Ovary (tissue), 9 donors: ENCODE measurements around the gene CYP4A11. TPM values are rescaled to one million over a fixed set of nuclear protein-coding genes. Genes with fewer than 3 reads are reported as not detected.
"Not testable (repeated sequence)": the region's sequence is repeated elsewhere in the genome, so short reads cannot be mapped to it uniquely, and the experiment has no call there.

ENCODE experiments used
- DNase-seq, 5 donors: peaks; one replicate each; pipeline ENCODE4 v3.0.0-alpha.2; 2019 to 2020
- H3K27ac ChIP-seq, 2 donors: fragments of 200-600 bp; one replicate each; pipeline versions ENCODE4 v1.5.1 to v1.8.0; 2019 to 2022
- H3K27me3 ChIP-seq: fragments of 200-600 bp; one replicate; pipeline ENCODE4 v1.8.0; 2022
- H3K36me3 ChIP-seq: fragments of 200-600 bp; sonication (generic); one replicate; pipeline ENCODE4 v1.5.1; 2019
- H3K4me1 ChIP-seq: one replicate; pipeline ENCODE4 v1.8.1; 2013; ENCODE audit warnings: mild to moderate bottlenecking, moderate library complexity; ENCODE audit not compliant: insufficient read depth
- H3K4me3 ChIP-seq: fragments of 200-600 bp; sonication (generic); one replicate; pipeline ENCODE4 v1.5.1; 2017
- H3K9me3 ChIP-seq, 2 donors: fragments of 200-600 bp in 1 of 2; sonication (generic) in 1 of 2; one replicate each; pipeline versions ENCODE4 v1.5.1 to v1.8.1; 2013 to 2019; ENCODE audit warnings: mild to moderate bottlenecking in 1 of 2, moderate library complexity in 1 of 2
- EP300 ChIP-seq: sonication (generic); formaldehyde crosslinking; IDR thresholded peaks from one replicate; pipeline ENCODE4 v1.6.1; 2017; ENCODE audit warnings: antibody characterized with exemption
- POLR2A ChIP-seq: fragments of 450-650 bp; IDR thresholded peaks from one replicate; pipeline ENCODE4 v1.6.1; 2017; ENCODE audit warnings: antibody characterized with exemption, mild to moderate bottlenecking, moderate library complexity
- WGBS, 3 donors: extraction: QIAGEN DNeasy Blood & Tissue Kit in 1 of 3; methylation state at CpG; one replicate each; pipeline versions ENCODE4 v1.1.5 to v1.1.7; 2013 to 2017; 5-methylcytosine and 5-hydroxymethylcytosine counted together
- intact Hi-C, 4 donors: fragments of 100-400 bp; cut with DNase I; formaldehyde crosslinking; loops; one replicate each; pipeline versions ENCODE4 v1.11.0 to v1.15.1; 2022 to 2023
- polyA plus RNA-seq, 2 donors: library from polyadenylated mRNA; stranded (reverse); fragments of 200-250 nt in 1 of 2; fragments of 350-450 nt in 1 of 2; fragmentation: Illumina TruSeq in 1 of 2; extraction: RNeasy Lipid Tissue Mini Kit (QIAGEN cat#74804) in 1 of 2; gene quantifications; one replicate each; pipeline ENCODE4 v1.2.3, GENCODE V29; 2013 to 2014
- total RNA-seq, 7 donors: library from RNA; depleted of rRNA in 2 of 7; stranded (reverse); fragments of >200 nt in 2 of 7; fragmentation: NEBNext Ultra II Directional in 3 of 7; extraction: Animal tissue kit (Norgen Biotek cat#: 25700) in 3 of 7; gene quantifications; one replicate each; pipeline versions ENCODE4 v1.1.0 to v1.2.4, GENCODE V29; 2016 to 2023
- TF ChIP-seq, protein P1 (sequence below), 3 donors: fragments of 450-650 bp in 2 of 3; fragments of 200-600 bp in 1 of 3; IDR thresholded peaks; one replicate each; pipeline versions ENCODE4 v1.5.1 to v1.8.0; 2016 to 2022; ENCODE audit warnings: antibody characterized with exemption in 3 of 3, mild to moderate bottlenecking in 1 of 3
- donor health status: DM: no; HTN: no; CAD: no; lungs with moderate emphysema.
- donor health status: DM: no; HTN: no; CAD: no.
- donor health status: Bipolar disorder and iron deficiency.
- donor health status: DM: yes; HTN: yes; CAD: no.
- donor health status: DM: no; HTN: no; CAD: no.
- donor health status: DM: yes; HTN: yes; CAD: no.

CYP4A11 gene
- total and polyA plus RNA-seq, 9 donors = 0.10 to 4.0 (median 0.28) TPM; not detected in 5

DNA sequence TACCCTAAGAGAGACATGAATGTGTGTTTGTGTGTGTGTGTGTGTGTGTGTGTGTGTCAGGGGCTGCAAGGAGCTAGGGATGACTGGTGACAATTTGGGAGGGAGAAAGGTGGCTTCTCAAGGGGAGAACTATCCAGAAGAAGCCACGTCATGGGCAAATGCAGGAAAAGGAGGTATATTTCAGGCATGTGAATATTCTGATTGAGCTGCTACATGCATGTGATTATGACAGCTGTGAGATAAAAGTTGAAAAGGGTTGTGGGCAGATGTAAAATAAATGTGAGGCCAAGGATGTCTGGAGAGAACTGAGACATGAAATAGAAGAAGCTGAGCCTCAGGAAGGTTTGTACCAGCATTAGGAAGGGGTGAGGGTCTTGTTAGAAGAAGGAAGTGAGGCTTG lies 4.5 kb downstream of the CYP4A11 start:
- Histone ChIP-seq H3K9me3 (no peaks in the 10 kb centered on the region), H3K27me3 (no peaks in the 10 kb centered on the region), H3K36me3 (no peaks in the 10 kb centered on the region), H3K4me1 (no peaks in the 10 kb centered on the region), H3K27ac (no peak overlapping the region), H3K4me3 (no peak overlapping the region)
- no peak for DNase-seq
- TF ChIP-seq POLR2A (no peak), EP300 (no peak)
- TF ChIP-seq, protein P1, sequence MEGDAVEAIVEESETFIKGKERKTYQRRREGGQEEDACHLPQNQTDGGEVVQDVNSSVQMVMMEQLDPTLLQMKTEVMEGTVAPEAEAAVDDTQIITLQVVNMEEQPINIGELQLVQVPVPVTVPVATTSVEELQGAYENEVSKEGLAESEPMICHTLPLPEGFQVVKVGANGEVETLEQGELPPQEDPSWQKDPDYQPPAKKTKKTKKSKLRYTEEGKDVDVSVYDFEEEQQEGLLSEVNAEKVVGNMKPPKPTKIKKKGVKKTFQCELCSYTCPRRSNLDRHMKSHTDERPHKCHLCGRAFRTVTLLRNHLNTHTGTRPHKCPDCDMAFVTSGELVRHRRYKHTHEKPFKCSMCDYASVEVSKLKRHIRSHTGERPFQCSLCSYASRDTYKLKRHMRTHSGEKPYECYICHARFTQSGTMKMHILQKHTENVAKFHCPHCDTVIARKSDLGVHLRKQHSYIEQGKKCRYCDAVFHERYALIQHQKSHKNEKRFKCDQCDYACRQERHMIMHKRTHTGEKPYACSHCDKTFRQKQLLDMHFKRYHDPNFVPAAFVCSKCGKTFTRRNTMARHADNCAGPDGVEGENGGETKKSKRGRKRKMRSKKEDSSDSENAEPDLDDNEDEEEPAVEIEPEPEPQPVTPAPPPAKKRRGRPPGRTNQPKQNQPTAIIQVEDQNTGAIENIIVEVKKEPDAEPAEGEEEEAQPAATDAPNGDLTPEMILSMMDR (IDR thresholded peaks at IDR 0.05) = no peak
- WGBS, 3 donors = 37 to 47% (median 40%) methylated on average over 1 of the region's 1 CpG
- intact Hi-C loops = no loop called here

DNA sequence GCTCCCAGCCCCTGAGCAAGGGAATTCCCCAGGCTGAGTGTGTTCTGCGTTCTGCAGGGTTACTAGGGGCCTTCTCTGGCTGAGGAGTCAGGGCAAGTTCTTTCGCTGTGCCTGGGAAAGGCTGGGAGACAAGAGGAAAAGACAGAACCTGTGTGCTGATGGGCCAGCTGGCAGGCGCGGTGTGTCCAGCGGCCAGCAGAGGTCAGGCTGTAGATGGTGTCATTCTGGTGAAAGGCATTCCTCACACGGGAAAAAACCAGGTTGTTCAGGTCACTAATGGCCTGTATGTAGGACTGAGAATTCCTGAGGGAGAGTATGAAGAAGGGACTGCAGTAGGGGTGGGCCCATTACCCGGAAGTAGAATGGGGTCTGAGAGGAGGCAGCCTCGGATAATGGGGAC lies 6.4 kb downstream of the CYP4A11 start:
- H3K27ac ChIP-seq, intact Hi-C loops, H3K36me3 ChIP-seq, H3K4me1 ChIP-seq, H3K27me3 ChIP-seq, DNase-seq, H3K9me3 ChIP-seq, H3K4me3 ChIP-seq: not testable (repeated sequence)
- 29 to 37% (median 34%) methylated on average over 8 of the region's 8 CpGs for WGBS, 3 donors

DNA sequence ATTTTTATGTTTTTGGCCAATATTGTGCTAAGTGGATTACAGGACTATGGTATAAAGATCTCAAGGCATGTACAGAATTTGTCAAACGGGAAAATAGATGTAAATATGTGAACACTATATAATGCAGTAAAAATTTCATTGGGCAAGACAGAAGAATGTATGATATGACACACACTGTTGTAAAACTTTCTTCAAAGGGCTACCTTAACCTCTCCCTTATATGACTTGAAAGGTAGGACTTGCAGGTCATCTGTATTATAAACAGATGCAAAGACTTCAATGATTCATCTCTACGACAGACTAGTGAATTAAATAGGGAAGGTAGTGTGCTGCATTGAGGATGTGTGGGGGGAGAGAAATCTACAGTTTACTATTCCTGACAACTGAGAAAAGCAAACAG lies 9.3 kb downstream of the CYP4A11 start:
- DNase-seq, intact Hi-C loops, H3K27me3 ChIP-seq, H3K27ac ChIP-seq, H3K36me3 ChIP-seq, H3K4me3 ChIP-seq, H3K4me1 ChIP-seq, H3K9me3 ChIP-seq: not testable (repeated sequence)
- WGBS, 3 donors = 40 to 62% (median 54%) methylated on average over 2 of the region's 2 CpGs

DNA sequence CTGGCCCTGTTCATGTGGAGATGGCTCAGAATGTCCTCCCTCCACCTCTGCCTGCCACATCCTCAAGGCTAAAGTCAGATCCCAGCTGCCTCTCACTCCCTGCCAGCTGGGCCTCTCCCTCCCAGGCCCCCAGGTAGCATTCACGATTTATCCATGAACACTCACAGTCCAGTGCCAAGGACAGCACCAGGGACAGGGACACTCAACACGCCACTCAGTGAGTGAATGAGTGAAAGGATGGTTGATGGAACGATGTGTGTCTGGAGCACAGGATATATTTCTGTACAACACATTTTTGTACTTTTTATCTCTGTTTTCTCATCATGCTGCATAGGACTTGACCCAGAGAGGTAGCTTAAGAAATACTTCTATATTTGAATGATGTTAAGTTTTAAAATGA lies 10.1 kb downstream of the CYP4A11 start:
- no peak for DNase-seq
- Histone ChIP-seq H3K27me3 (no peaks in the 10 kb centered on the region), H3K9me3 (no peaks in the 10 kb centered on the region), H3K4me1 (no peaks in the 10 kb centered on the region), H3K36me3 (no peaks in the 10 kb centered on the region), H3K4me3 (no peak overlapping the region), H3K27ac (no peak overlapping the region)
- no peak for TF ChIP-seq POLR2A
- no peak for TF ChIP-seq EP300
- TF ChIP-seq, protein P1 (IDR thresholded peaks at IDR 0.05) = no peak
- intact Hi-C loops = no loop called here
- WGBS, 3 donors = 51 to 64% (median 53%) methylated on average over 3 of the region's 3 CpGs

DNA sequence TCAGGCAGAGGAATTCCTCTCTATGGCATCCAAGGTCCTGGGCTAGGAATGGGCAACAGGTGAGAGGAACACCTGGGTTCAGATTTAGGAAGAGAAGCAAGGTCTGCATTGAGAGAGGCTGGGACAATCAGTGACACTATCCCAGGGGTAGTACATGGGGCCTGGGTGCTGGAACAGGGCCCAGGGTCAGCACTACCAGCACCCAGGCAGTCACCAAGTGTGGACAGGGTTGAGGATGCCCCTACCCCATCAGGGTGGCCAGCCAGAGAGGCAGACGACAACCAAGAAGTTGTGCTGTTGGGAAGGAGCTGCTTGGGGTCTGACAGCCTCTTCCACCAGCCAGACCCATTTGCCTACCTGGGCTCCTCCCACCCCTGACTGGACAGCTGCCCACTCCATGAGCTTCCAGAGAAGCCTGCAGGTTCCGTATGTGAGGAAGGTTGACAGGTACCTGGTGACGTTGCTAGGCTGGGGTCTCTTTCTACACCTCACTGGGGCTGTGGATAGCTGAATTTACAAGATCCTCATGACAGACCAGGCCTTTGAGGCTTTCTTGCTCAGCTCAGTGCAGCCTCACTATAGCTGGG lies 13.9 kb downstream of the CYP4A11 start:
- TF ChIP-seq POLR2A (no peak), EP300 (no peak)
- TF ChIP-seq, protein P1 (IDR thresholded peaks at IDR 0.05) = no peak
- 73 to 92% (median 77%) methylated on average over 3 of the region's 3 CpGs for WGBS, 3 donors
- no peak for DNase-seq
- intact Hi-C loops = no loop called here
- Histone ChIP-seq H3K27ac (no peak overlapping the region), H3K36me3 (no peaks in the 10 kb centered on the region), H3K27me3 (no peaks in the 10 kb centered on the region), H3K4me3 (no peak overlapping the region), H3K9me3 (no peaks in the 10 kb centered on the region), H3K4me1 (no peaks in the 10 kb centered on the region)
